GM20000 (cell line): ENCODE measurements around the gene CACUL1.

Experiments used
- DNase-seq: peaks from one replicate; pipeline ENCODE4 v3.0.0; 2012; ENCODE audit warnings: low spot score
- CTCF ChIP-seq: IDR thresholded peaks from 2 replicates; pipeline ENCODE4 v1.5.1; 2012; ENCODE audit warnings: mild to moderate bottlenecking, control low read depth; ENCODE audit errors: extremely low read depth, missing control alignments

Gene CACUL1

GRCh38 chr10:118767297-118768040 lies 12.7 kb upstream of the CACUL1 start:
- TF ChIP-seq CTCF, result no peak
- DNase-seq, result no peak

- no peak for DNase-seq
- TF ChIP-seq CTCF, result no peak
Measured at GRCh38 chr10:118764195-118764594, 9.4 kb upstream of the CACUL1 start.

- no peak for DNase-seq
- TF ChIP-seq CTCF, result no peak
Measured at GRCh38 chr10:118763202-118763988, 8.6 kb upstream of the CACUL1 start.

GRCh38 chr10:118760265-118760664 lies 5.5 kb upstream of the CACUL1 start:
- TF ChIP-seq CTCF, result no peak
- DNase-seq, result no peak

GRCh38 chr10:118758449-118758848 lies 3.7 kb upstream of the CACUL1 start:
- no peak for TF ChIP-seq CTCF
- DNase-seq, result no peak

GRCh38 chr10:118754229-118754555 lies 578 bp downstream of the CACUL1 start:
- peak; percentile 55 for DNase-seq
- no peak for TF ChIP-seq CTCF
